Measurements from ENCODE around the gene ZNF536. TPM values are rescaled to one million over a fixed set of nuclear protein-coding genes. Genes with fewer than 3 reads are reported as not detected.

The ZNF536 gene
- total RNA-seq, 1 experiment from 2014 or later = 0.35 TPM

- H3K27ac Mint-ChIP-seq = no peak overlapping the region
- CTCF ChIA-PET = no interaction called here
- H3K4me3 Mint-ChIP-seq = no peak overlapping the region
- ATAC-seq = no peak
- no peaks in the 10 kb centered on the region; the same call in 1 of the 2 replicates for H3K27me3 Mint-ChIP-seq (ENCODE audit: low read depth)
- H3K36me3 Mint-ChIP-seq = no peaks in the 10 kb centered on the region
- no peak for TF ChIP-seq SMAD3 (CRISPR knock-in tag; IDR thresholded peaks at IDR 0.05; ENCODE audit: borderline replicate concordance)
- TF ChIP-seq, protein P1, sequence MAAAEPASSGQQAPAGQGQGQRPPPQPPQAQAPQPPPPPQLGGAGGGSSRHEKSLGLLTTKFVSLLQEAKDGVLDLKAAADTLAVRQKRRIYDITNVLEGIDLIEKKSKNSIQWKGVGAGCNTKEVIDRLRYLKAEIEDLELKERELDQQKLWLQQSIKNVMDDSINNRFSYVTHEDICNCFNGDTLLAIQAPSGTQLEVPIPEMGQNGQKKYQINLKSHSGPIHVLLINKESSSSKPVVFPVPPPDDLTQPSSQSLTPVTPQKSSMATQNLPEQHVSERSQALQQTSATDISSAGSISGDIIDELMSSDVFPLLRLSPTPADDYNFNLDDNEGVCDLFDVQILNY (CRISPR knock-in tag; IDR thresholded peaks at IDR 0.05) = no peak
- no peak for TF ChIP-seq EMX1 (CRISPR knock-in tag; IDR thresholded peaks at IDR 0.05)
- TF ChIP-seq PRDM15 (CRISPR knock-in tag; IDR thresholded peaks at IDR 0.05) = no peak
- TF ChIP-seq SMAD4 (CRISPR knock-in tag; IDR thresholded peaks at IDR 0.05) = no peak
- DNase-seq (ENCODE audit: low spot score) = no peak
- POLR2A ChIA-PET = no interaction called here
- no peaks in the 10 kb centered on the region for H3K4me1 Mint-ChIP-seq
- H3K9me3 Mint-ChIP-seq = no peaks in the 10 kb centered on the region
Observed at GRCh38 chr19:30338041-30338456, 34.1 kb upstream of the ZNF536 start.

- ChIA-PET CTCF (no interaction called here), POLR2A (no interaction called here)
- H3K9me3 Mint-ChIP-seq = no peaks in the 10 kb centered on the region
- no peaks in the 10 kb centered on the region; the same call in 1 of the 2 replicates for H3K27me3 Mint-ChIP-seq (ENCODE audit: low read depth)
- H3K4me3 Mint-ChIP-seq = no peak overlapping the region
- TF ChIP-seq, protein P2, sequence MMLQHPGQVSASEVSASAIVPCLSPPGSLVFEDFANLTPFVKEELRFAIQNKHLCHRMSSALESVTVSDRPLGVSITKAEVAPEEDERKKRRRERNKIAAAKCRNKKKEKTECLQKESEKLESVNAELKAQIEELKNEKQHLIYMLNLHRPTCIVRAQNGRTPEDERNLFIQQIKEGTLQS (CRISPR knock-in tag; conservative IDR thresholded peaks at IDR 0.05) = no peak
- TF ChIP-seq, protein P3, sequence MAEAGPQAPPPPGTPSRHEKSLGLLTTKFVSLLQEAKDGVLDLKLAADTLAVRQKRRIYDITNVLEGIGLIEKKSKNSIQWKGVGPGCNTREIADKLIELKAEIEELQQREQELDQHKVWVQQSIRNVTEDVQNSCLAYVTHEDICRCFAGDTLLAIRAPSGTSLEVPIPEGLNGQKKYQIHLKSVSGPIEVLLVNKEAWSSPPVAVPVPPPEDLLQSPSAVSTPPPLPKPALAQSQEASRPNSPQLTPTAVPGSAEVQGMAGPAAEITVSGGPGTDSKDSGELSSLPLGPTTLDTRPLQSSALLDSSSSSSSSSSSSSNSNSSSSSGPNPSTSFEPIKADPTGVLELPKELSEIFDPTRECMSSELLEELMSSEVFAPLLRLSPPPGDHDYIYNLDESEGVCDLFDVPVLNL (CRISPR knock-in tag; IDR thresholded peaks at IDR 0.05; ENCODE audit: borderline replicate concordance, low read depth) = no peak
- no peak for DNase-seq (ENCODE audit: low spot score)
- H3K36me3 Mint-ChIP-seq = no peaks in the 10 kb centered on the region
- no peak for ATAC-seq
- H3K27ac Mint-ChIP-seq = no peak overlapping the region
- H3K4me1 Mint-ChIP-seq = no peaks in the 10 kb centered on the region
Observed at GRCh38 chr19:30338878-30339623, 33.1 kb upstream of the ZNF536 start.

DNA sequence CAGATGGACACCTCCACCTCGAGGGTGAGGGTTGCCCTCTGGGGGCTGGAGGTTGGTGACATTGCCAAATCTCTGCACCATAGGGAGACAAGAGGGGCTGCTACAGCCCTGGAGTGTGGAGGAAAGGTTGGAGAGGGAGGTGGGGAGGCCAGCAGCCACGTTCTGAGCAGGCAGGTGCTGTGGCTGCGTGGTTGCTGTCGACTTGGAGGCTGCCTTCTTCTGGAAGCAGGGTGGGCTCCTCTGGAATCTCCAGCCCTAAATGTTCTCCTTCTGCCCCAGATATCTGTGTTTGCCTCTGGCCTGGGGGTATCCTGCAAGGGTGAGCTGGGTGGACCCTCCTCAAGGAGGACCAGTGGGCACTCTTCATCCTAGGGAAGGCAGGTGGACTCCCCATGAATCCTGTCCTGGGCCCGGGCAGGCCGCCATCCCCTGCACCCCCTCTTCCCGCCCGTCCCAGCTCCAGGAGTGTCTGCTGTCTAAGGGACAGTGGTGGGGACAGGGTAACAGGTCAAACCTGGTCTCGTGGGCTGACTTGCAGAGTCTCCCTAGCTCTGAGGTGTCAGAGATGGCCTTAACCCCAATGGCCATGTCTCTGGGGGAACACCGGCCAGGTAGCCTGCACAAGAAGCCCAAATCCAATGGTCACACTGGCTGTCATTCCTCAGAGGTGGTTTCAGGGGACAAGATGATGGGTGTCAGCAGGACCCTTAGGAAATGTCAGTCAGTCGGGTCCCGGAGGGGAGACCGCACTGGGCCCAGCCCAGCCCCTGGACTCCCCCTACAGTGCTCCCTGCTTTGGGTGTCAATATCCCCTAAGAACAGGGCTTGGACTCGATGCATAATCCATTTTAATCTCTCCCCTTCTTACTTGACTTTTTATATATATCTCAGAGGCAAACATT lies 32.3 kb upstream of the ZNF536 start:
- H3K4me1 Mint-ChIP-seq = no peaks in the 10 kb centered on the region
- CTCF ChIA-PET = no interaction called here
- ATAC-seq = no peak
- no peak overlapping the region for H3K4me3 Mint-ChIP-seq
- H3K36me3 Mint-ChIP-seq = no peaks in the 10 kb centered on the region
- H3K27me3 Mint-ChIP-seq (ENCODE audit: low read depth) = no peaks in the 10 kb centered on the region; the same call in 1 of the 2 replicates
- POLR2A ChIA-PET = no interaction called here
- no peaks in the 10 kb centered on the region for H3K9me3 Mint-ChIP-seq
- no peak for DNase-seq (ENCODE audit: low spot score)
- no peak overlapping the region for H3K27ac Mint-ChIP-seq
- TF ChIP-seq SMAD4 (CRISPR knock-in tag; IDR thresholded peaks at IDR 0.05) (no peak), ZNF423 (CRISPR knock-in tag; IDR thresholded peaks at IDR 0.05) (no peak), SOX15 (CRISPR knock-in tag; IDR thresholded peaks at IDR 0.05) (no peak), CTCF (IDR thresholded peaks at IDR 0.05) (no peak), CREM (CRISPR knock-in tag; IDR thresholded peaks at IDR 0.05) (no peak), MYBL2 (CRISPR knock-in tag; IDR thresholded peaks at IDR 0.05) (no peak), GTF2I (CRISPR knock-in tag; conservative IDR thresholded peaks at IDR 0.05) (no peak), IRF2 (CRISPR knock-in tag; IDR thresholded peaks at IDR 0.05; ENCODE audit: borderline replicate concordance, low read depth) (no peak)
- TF ChIP-seq, protein P4, sequence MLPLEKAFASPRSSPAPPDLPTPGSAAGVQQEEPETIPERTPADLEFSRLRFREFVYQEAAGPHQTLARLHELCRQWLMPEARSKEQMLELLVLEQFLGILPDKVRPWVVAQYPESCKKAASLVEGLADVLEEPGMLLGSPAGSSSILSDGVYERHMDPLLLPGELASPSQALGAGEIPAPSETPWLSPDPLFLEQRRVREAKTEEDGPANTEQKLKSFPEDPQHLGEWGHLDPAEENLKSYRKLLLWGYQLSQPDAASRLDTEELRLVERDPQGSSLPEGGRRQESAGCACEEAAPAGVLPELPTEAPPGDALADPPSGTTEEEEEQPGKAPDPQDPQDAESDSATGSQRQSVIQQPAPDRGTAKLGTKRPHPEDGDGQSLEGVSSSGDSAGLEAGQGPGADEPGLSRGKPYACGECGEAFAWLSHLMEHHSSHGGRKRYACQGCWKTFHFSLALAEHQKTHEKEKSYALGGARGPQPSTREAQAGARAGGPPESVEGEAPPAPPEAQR (CRISPR knock-in tag; IDR thresholded peaks at IDR 0.05) = no peak
- TF ChIP-seq, protein P5, sequence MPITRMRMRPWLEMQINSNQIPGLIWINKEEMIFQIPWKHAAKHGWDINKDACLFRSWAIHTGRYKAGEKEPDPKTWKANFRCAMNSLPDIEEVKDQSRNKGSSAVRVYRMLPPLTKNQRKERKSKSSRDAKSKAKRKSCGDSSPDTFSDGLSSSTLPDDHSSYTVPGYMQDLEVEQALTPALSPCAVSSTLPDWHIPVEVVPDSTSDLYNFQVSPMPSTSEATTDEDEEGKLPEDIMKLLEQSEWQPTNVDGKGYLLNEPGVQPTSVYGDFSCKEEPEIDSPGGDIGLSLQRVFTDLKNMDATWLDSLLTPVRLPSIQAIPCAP (CRISPR knock-in tag; IDR thresholded peaks at IDR 0.05) = no peak
- TF ChIP-seq, protein P6, sequence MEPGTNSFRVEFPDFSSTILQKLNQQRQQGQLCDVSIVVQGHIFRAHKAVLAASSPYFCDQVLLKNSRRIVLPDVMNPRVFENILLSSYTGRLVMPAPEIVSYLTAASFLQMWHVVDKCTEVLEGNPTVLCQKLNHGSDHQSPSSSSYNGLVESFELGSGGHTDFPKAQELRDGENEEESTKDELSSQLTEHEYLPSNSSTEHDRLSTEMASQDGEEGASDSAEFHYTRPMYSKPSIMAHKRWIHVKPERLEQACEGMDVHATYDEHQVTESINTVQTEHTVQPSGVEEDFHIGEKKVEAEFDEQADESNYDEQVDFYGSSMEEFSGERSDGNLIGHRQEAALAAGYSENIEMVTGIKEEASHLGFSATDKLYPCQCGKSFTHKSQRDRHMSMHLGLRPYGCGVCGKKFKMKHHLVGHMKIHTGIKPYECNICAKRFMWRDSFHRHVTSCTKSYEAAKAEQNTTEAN (CRISPR knock-in tag; IDR thresholded peaks at IDR 0.05) = no peak
